SH-SY5Y (cell line): Measurements from ENCODE around the gene CDC25A.

Experiments
- GATA2 ChIP-seq: IDR thresholded peaks from 2 replicates; pipeline ENCODE4 v1.6.1; 2011; ENCODE audit warnings: mild to moderate bottlenecking, low read depth, low read length
- GATA3 ChIP-seq: IDR thresholded peaks from 2 replicates; pipeline ENCODE4 v1.6.1; 2011; ENCODE audit warnings: low read depth, mild to moderate bottlenecking, low read length, moderate library complexity

DNA sequence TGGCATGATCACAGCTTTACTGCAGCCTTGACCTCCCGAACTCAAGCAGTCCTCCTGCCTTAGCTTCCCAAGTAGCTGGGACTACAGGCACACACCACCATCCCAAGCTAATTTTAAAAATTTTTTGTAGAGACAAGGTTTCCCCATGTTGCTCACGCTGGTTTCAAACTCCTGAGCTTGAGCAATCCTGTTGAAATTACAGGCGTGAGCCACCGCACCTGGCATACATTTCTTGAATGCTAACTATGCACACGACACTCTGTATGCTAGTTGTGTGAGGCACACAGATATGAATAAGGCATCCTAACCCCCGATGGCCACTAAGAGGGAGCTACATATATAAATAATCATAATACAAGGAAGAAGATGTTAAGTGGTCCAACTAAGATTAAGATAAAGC, 64.9 kb downstream of the CDC25A start:
- no peak for TF ChIP-seq GATA3
- TF ChIP-seq GATA2: no peak
